Neuronal stem cell (in vitro differentiated cells): ENCODE results near the gene SRGAP3. TPM values are rescaled to one million over a fixed set of nuclear protein-coding genes. Genes with fewer than 3 reads are reported as not detected.

ENCODE experiments used
- small RNA-seq: library from polyadenylated mRNA; stranded (forward); fragments of <200 nt; extraction: miRNeasy Mini kit (QIAGEN cat#:217004); gene quantifications from one replicate; pipeline ENCODE3, GENCODE V24; 2013; ENCODE audit not compliant: insufficient read depth

The SRGAP3 gene

Small RNA genes within 50 kb of the gene (small RNA-seq; reads per million reads assigned to genes)
- gene RF00416, result not detected
